RWPE2 (cell line): ENCODE measurements around the gene CNTN4.

Experiments used
- ATAC-seq: fragments of 200-7000 bp; cut with Tn5 transposase; 3 replicates; pipeline ENCODE4 v1.9.1; 2021; ENCODE audit warnings: low read depth
- DNase-seq: peaks from one replicate; pipeline ENCODE4 v3.0.0-alpha.2; 2020; ENCODE audit warnings: low spot score
- H3K27ac ChIP-seq: fragments of 450-650 bp; 2 replicates; pipeline ENCODE4 v1.5.1; 2017; ENCODE audit warnings: mild to moderate bottlenecking; ENCODE audit not compliant: poor library complexity, severe bottlenecking
- H3K27me3 ChIP-seq: fragments of 250-450 bp; sonication (Bioruptor Pico); 2 replicates; pipeline ENCODE4 v1.5.1; 2021; ENCODE audit warnings: mild to moderate bottlenecking, moderate library complexity; ENCODE audit not compliant: insufficient read depth, poor library complexity, severe bottlenecking
- H3K36me3 ChIP-seq: fragments of 250-450 bp; sonication (Bioruptor Pico); 2 replicates; pipeline ENCODE4 v1.5.1; 2020; ENCODE audit warnings: low read depth, mild to moderate bottlenecking, moderate library complexity
- H3K4me1 ChIP-seq: fragments of 250-450 bp; sonication (Bioruptor Pico); 2 replicates; pipeline ENCODE4 v1.5.1; 2021; ENCODE audit warnings: mild to moderate bottlenecking, moderate library complexity; ENCODE audit not compliant: insufficient read depth, poor library complexity, severe bottlenecking
- H3K4me3 ChIP-seq: fragments of 250-450 bp; sonication (Bioruptor Pico); 2 replicates; pipeline ENCODE4 v1.5.1; 2021; ENCODE audit warnings: mild to moderate bottlenecking, moderate library complexity; ENCODE audit not compliant: severe bottlenecking
- H3K9me3 ChIP-seq: fragments of 250-450 bp; sonication (Bioruptor Pico); 2 replicates; pipeline ENCODE4 v1.5.1; 2021; ENCODE audit warnings: mild to moderate bottlenecking, moderate library complexity; ENCODE audit not compliant: severe bottlenecking
- TF ChIP-seq, protein P1 (sequence below): fragments of 450-650 bp; IDR thresholded peaks from one replicate; pipeline ENCODE4 v1.5.1; 2017; ENCODE audit warnings: mild to moderate bottlenecking, moderate library complexity; ENCODE audit not compliant: poor library complexity, severe bottlenecking

The CNTN4 gene

DNA sequence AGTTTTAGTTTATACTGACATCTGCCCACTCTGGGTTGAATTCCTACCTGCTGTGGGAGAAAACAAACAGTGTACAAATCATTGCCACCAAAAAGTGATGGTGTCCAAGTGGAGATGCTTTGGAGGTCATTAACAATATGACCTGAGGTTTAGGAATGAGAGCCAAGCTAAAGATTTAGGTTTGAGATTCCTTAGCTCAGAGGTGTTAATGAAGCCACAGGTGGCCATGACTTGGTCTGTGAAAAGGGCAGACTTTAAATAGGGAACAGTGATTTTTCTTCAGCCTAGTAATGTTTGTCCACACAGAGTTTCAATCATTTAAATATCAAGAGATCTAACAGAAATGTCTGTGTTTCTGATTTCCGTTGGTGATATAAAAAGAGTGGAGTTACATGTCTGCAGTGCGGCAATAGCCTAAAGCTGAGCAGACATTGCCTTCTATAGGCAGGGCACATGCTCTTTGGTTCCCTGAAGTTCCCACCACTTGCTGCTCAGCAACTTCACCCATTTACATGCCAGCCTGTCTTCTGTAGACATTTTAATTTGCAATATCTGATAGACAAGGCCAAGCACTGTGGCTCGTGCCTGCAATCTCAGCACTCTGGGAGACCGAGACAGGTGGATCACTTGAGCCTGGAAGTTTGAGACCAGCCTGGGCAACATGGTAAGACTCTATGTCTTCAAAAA lies 588.3 kb downstream of the CNTN4 start:
- H3K27ac ChIP-seq = no peak overlapping the region
- ATAC-seq = no peak
- H3K4me3 ChIP-seq = no peak overlapping the region
- H3K36me3 ChIP-seq = no peaks in the 10 kb centered on the region
- peaks cover 2% of the 10 kb centered on the region for H3K9me3 ChIP-seq
- TF ChIP-seq, protein P1, sequence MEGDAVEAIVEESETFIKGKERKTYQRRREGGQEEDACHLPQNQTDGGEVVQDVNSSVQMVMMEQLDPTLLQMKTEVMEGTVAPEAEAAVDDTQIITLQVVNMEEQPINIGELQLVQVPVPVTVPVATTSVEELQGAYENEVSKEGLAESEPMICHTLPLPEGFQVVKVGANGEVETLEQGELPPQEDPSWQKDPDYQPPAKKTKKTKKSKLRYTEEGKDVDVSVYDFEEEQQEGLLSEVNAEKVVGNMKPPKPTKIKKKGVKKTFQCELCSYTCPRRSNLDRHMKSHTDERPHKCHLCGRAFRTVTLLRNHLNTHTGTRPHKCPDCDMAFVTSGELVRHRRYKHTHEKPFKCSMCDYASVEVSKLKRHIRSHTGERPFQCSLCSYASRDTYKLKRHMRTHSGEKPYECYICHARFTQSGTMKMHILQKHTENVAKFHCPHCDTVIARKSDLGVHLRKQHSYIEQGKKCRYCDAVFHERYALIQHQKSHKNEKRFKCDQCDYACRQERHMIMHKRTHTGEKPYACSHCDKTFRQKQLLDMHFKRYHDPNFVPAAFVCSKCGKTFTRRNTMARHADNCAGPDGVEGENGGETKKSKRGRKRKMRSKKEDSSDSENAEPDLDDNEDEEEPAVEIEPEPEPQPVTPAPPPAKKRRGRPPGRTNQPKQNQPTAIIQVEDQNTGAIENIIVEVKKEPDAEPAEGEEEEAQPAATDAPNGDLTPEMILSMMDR = no peak
- H3K27me3 ChIP-seq = no peaks in the 10 kb centered on the region
- no peak for DNase-seq
- no peaks in the 10 kb centered on the region for H3K4me1 ChIP-seq

DNA sequence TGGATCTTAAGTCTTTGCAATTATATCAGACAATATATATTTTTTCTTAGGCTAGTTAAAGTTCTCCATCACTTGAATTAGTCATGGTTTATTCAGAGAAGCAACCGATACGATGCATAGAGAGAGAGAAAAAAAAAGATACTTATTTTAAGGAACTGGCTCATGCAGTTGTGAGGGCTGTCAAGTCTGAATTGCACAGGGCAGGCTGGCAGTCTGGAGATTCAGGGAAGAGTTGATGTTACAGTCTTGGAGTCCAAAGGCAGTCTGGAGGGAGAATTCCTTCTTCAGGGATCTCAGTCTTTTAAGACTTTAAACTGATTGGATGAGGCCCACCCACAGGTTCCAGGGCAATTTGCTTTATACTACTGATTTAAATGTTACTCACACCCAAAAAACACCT lies 598.9 kb downstream of the CNTN4 start:
- Histone ChIP-seq H3K27ac (no peak overlapping the region), H3K27me3 (no peaks in the 10 kb centered on the region), H3K4me3 (no peak overlapping the region), H3K4me1 (no peaks in the 10 kb centered on the region), H3K36me3 (no peaks in the 10 kb centered on the region), H3K9me3 (peaks cover 4% of the 10 kb centered on the region)
- TF ChIP-seq, protein P1 = no peak
- DNase-seq = no peak
- ATAC-seq = no peak

DNA sequence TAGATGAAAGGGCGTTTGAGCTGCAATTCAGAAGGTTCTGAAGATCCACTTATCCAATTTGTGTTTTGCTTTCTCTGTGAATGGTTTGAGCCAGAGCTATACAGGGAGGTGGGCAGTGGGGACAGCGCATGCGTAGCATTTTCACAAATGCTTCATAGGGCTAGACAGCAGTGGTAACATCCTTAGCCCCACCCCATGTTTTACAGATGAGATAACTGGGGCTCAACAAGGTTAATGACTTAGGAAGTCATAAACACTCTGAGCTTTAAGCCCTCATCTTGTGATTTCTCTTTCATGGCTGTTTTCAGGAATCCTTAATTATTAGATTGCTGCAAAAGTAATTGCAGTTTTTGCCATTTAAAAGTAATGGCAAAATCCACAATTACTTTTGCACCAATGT lies 602.8 kb downstream of the CNTN4 start:
- no peaks in the 10 kb centered on the region for H3K9me3 ChIP-seq
- no peaks in the 10 kb centered on the region for H3K27me3 ChIP-seq
- H3K36me3 ChIP-seq = no peaks in the 10 kb centered on the region
- no peak overlapping the region for H3K4me3 ChIP-seq
- DNase-seq (no peak), ATAC-seq (no peak)
- no peak overlapping the region for H3K27ac ChIP-seq
- H3K4me1 ChIP-seq = no peaks in the 10 kb centered on the region
- TF ChIP-seq, protein P1 = no peak

DNA sequence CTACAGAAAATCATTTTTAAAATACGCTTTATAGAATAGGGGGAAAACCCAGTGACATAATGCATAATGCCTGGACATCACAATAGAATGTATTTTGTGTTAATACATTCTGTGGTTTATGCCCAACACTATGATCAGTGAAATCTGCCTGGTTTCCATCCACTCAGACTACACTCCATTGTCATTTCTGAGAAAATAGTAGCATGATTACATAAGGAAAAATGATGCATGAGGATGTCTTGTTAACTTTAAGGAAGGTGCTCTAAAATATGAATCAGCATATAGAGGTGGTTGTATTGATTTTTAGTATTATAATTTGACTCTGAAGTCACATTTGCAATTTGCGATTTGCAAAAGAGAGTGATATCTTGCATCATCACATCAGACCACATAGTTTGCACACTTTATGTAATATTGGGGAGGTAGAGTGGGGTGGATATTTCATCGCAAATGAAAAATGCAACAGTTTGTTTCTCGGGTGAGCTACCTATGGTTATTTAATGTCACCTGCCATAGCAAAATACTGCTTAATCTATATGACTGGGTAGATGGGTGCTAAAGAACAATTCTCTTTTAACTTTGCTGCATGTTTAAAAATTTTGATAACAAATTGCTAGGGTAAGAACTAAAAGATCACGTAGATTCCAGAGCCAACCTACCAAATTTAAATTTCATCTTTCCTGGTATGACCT lies 607.6 kb downstream of the CNTN4 start:
- no peak for DNase-seq

More for the DNA sequence above, 607.6 kb downstream of the CNTN4 start:
- Histone ChIP-seq H3K9me3 (no peaks in the 10 kb centered on the region), H3K4me1 (no peaks in the 10 kb centered on the region), H3K4me3 (no peak overlapping the region), H3K27me3 (no peaks in the 10 kb centered on the region), H3K36me3 (no peaks in the 10 kb centered on the region), H3K27ac (no peak overlapping the region)
- TF ChIP-seq, protein P1 = no peak
- ATAC-seq = no peak
